WI38 (cell line): ENCODE data around the gene PMEPA1.

Source experiments
- H3K4me3 ChIP-seq: 2 replicates; pipeline ENCODE4 v1.5.1; 2011; ENCODE audit warnings: low read depth, mild to moderate bottlenecking, control low read depth, low read length
- CTCF ChIP-seq: IDR thresholded peaks from 2 replicates; pipeline ENCODE4 v1.5.1; 2012; ENCODE audit warnings: low read depth, mild to moderate bottlenecking, control low read depth, low read length

The PMEPA1 gene

DNA sequence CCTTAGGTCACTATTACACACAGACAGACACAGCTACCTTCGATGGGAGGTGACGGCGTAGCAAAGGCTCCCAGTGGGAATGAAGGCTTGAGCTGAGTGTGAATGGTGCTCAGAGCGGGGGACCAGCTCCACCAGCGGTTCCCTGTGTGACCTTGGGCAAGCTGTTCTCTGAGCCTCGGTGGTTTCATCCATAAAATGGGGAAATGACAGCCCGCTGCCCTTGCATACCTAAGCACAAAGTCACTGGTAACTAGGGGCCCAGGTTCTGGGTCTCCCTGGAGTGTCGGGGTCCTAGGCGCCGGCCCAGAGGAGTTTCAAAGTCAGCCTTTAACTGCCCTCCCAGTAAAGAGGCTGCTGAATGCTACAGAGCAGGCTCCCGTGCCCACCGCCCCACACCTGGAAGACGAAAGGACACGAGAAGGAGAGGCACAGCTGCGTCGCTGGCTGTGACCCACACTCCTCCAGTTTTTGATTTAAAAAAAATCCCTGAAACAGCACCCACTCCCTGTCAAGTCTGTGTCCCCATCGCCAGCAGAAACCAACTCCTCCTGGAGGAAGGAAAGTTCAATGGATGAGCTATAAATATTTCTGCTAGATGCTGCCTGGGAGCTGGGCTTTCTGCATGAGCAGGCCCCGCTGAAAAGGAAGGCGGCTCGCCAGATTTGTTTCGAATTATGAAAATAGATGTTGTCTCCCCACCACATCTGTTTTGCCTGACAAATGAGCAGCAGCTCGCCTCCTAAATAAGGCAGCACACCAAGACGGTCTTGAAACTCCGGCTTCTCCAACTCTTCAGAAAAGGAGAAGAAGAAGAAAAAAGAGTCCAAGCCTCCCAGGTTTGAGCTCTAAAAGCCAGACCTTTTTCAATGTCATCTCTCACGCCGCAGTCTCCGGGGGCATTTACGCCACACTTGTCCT lies 27.4 kb downstream of the PMEPA1 start:
- H3K4me3 ChIP-seq, result no peak overlapping the region
- TF ChIP-seq CTCF, result no peak

- H3K4me3 ChIP-seq, result no peak overlapping the region
- TF ChIP-seq CTCF, result no peak
Measured at GRCh38 chr20:57680934-57681914, 28.6 kb downstream of the PMEPA1 start.

DNA sequence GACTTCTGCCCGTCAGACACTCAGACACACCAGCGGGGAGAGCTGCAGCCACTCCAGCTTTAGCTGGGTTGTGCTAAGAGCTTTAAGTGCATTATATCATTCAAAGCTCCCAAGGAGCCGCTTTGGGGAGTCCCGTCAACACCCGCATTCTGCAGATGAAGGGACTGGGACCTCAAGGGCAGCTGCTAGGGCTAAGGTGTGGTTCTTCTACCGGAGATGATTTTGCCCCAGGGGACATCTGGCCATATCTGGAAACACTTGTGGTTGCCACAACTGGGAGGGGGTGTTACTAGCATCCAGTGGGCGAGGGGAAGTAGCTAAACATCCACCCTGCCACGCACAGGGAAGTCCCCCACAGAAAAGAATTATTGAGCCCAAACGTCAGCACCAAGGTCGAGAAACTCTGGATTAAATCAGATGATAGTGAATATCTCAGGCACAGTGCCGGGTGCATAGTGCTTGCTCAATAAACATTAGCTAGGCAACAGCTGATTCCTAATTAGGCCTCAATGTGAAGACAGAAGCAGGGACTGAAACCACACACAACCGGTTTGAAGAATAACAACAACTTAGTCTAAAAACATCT lies 29.6 kb downstream of the PMEPA1 start:
- no peak for TF ChIP-seq CTCF
- H3K4me3 ChIP-seq, result no peak overlapping the region

- TF ChIP-seq CTCF, result no peak
Measured at GRCh38 chr20:57679113-57679512, 30.7 kb downstream of the PMEPA1 start.

DNA sequence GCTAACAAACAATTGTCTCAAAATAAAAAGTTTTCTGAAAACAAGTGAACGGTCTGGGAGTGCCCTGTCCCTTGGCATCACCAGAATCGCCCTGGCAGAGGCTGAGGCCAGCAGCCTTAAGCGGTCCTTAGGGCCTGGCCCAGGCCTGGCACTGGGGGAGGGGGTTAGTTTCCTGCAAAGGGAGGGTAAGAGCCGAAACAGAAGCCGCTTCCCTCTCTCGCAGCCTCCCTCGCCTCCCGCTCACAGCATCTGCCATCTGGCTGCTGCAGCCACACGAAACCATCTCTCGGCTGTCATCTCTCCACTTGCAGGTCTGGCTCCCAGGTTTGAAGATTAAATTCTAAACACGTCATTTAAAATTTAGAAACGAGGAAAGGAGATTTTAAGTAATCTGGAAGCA lies 31.5 kb downstream of the PMEPA1 start:
- no peak for TF ChIP-seq CTCF
- no peak overlapping the region for H3K4me3 ChIP-seq

More at GRCh38 chr20:57679113-57679512, 30.7 kb downstream of the PMEPA1 start:
- H3K4me3 ChIP-seq, result no peak overlapping the region

DNA sequence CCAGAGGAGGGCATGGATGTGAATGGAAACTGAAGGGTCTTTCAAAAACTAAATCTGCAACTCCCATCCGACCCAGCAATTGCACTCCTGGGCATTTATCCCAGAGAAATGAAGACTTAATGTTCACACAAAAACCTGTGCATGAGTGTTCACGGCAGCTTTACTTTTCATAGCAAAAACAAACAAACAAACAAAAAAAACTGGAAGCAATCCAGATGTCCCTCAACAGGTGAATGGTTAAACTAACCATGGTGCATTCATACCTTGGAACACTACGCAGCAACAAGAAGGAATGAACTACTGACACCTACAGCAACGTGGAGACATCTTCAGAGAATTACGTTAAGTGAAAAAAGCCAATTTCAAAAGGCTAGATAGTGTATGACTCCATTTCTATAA lies 32.2 kb downstream of the PMEPA1 start:
- H3K4me3 ChIP-seq, result no peak overlapping the region
- TF ChIP-seq CTCF, result no peak
